Measurements from ENCODE around the gene FAM3D. TPM values are rescaled to one million over a fixed set of nuclear protein-coding genes. Genes with fewer than 3 reads are reported as not detected.

FAM3D gene
- polyA plus RNA-seq, 2 of the 4 experiments (the other 2 are of a cell fraction), result not detected

Other genes starting within 250 kb of the FAM3D start
- gene PDHB, start 232.9 kb downstream of the FAM3D start, polyA plus RNA-seq (2011; rRNA removed), result 97.7 and 113 TPM in 2 replicates
- gene PDHB, start 232.9 kb downstream of the FAM3D start, polyA plus RNA-seq (2017; fragmentation: RNase III; extraction: RNeasy Plus Mini Kit Qiagen cat#74134 plus additional on column Dnase treatment), result 76.9 to 83.4 TPM (median 82.0 TPM) in 3 replicates
- gene KCTD6, start 174.7 kb downstream of the FAM3D start, polyA plus RNA-seq (2011; rRNA removed), result 24.4 and 24.5 TPM in 2 replicates
- gene KCTD6, start 174.7 kb downstream of the FAM3D start, polyA plus RNA-seq (2017; fragmentation: RNase III; extraction: RNeasy Plus Mini Kit Qiagen cat#74134 plus additional on column Dnase treatment), result 7.8 to 8.5 TPM (median 8.1 TPM) in 3 replicates
- gene ACOX2, start 129.6 kb downstream of the FAM3D start, polyA plus RNA-seq (2011; rRNA removed), result 23.2 and 35.2 TPM in 2 replicates
- gene ACOX2, start 129.6 kb downstream of the FAM3D start, polyA plus RNA-seq (2017; fragmentation: RNase III; extraction: RNeasy Plus Mini Kit Qiagen cat#74134 plus additional on column Dnase treatment), result 3.7 to 4.9 TPM (median 4.8 TPM) in 3 replicates
- 0.03 and 0.04 TPM in 2 replicates for gene FAM107A, start 89.4 kb downstream of the FAM3D start, polyA plus RNA-seq (2011; rRNA removed)
- gene FAM107A, start 89.4 kb downstream of the FAM3D start, polyA plus RNA-seq (2017; fragmentation: RNase III; extraction: RNeasy Plus Mini Kit Qiagen cat#74134 plus additional on column Dnase treatment), result not detected in 3 replicates

All from A549 (cell line).